Left ventricle myocardium inferior (tissue), 1 donor: ENCODE results near the gene SREBF1. TPM values are rescaled to one million over a fixed set of nuclear protein-coding genes. Genes with fewer than 3 reads are reported as not detected.
A peak's percentile ranks its signal among the peaks of the same experiment; 100 is the strongest.

Experiments
- DNase-seq: peaks from one replicate; pipeline ENCODE4 v3.0.0-alpha.2; 2020
- H3K27ac ChIP-seq: fragments of 200-600 bp; replicated peaks from 2 replicates; pipeline ENCODE4 v1.8.0; 2021
- H3K27me3 ChIP-seq: fragments of 200-600 bp; 2 replicates; pipeline ENCODE4 v1.8.0; 2021; ENCODE audit warnings: low read depth
- H3K36me3 ChIP-seq: fragments of 200-600 bp; 2 replicates; pipeline ENCODE4 v1.8.0; 2021
- H3K4me1 ChIP-seq: fragments of 200-600 bp; 2 replicates; pipeline ENCODE4 v1.8.0; 2021
- H3K4me3 ChIP-seq: fragments of 200-600 bp; 2 replicates; pipeline ENCODE4 v1.8.0; 2021; ENCODE audit warnings: mild to moderate bottlenecking, moderate library complexity
- H3K9me3 ChIP-seq: fragments of 200-600 bp; replicated peaks from 2 replicates; pipeline ENCODE4 v1.8.0; 2021
- intact Hi-C: fragments of 100-400 bp; cut with micrococcal nuclease; formaldehyde crosslinking; loops from one replicate; pipeline ENCODE4 v1.11.0; 2022
- total RNA-seq: library from RNA; stranded (reverse); fragmentation: NEBNext Ultra II Directional; extraction: Animal tissue kit (Norgen Biotek cat#: 25700); gene quantifications from one replicate; pipeline ENCODE4 v1.2.1, GENCODE V29; 2021
- TF ChIP-seq, protein P1 (sequence below): fragments of 200-600 bp; IDR thresholded peaks from 2 replicates; pipeline ENCODE4 v1.8.0; 2021; ENCODE audit warnings: antibody characterized with exemption, mild to moderate bottlenecking, borderline replicate concordance
- donor health status: DM: no; HTN: yes; CAD: no; lungs with severe emphysema.

The SREBF1 gene
- total RNA-seq, 1 donor from 2014 or later, result 10.2 TPM

DNA sequence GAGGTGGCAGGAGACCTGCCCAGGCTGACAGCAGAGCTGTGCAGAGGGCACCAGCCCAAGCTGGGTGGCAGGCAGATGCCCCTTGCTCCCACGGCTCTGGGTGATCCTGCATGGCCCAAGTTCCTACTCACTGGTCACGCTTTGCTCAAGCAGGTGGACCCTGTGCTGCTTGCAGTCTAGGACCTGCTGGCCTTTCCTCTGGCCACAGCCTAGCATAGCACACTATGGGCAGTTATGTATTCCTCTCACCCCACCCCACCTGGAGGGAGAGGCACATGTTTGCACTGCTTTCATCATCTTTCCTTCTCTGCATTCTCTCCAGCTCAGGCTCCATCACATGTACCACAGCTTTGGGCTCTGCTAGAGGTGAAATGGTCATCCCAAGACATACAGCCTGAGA, 19.6 kb upstream of the SREBF1 start:
- no peak for DNase-seq
- TF ChIP-seq, protein P1, sequence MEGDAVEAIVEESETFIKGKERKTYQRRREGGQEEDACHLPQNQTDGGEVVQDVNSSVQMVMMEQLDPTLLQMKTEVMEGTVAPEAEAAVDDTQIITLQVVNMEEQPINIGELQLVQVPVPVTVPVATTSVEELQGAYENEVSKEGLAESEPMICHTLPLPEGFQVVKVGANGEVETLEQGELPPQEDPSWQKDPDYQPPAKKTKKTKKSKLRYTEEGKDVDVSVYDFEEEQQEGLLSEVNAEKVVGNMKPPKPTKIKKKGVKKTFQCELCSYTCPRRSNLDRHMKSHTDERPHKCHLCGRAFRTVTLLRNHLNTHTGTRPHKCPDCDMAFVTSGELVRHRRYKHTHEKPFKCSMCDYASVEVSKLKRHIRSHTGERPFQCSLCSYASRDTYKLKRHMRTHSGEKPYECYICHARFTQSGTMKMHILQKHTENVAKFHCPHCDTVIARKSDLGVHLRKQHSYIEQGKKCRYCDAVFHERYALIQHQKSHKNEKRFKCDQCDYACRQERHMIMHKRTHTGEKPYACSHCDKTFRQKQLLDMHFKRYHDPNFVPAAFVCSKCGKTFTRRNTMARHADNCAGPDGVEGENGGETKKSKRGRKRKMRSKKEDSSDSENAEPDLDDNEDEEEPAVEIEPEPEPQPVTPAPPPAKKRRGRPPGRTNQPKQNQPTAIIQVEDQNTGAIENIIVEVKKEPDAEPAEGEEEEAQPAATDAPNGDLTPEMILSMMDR, result no peak

DNA sequence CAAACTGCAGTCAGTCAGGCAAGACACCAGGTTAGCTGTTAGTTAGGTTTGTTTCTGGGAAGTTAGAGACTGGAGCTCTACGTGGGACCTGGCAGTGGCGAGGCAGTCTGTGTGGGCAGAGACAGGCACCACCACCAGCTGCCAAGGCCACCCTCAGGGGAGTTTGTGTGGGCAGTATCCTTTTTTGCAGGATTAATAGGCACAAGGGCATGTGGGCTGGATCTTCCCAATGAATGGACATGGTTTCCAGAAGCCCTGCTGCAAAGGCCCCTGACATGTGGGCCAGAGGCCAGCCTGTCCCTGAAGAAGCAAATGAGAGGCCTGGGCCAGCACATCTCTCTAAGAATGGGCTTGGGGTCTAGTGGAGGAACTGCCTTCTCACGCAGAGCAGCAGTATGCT, 19.2 kb upstream of the SREBF1 start:
- TF ChIP-seq, protein P1, result no peak
- Histone ChIP-seq H3K27me3 (no peaks in the 10 kb centered on the region), H3K9me3 (no peaks in the 10 kb centered on the region), H3K27ac (peak overlapping the region; percentile 30), H3K4me1 (peaks cover 65% of the 10 kb centered on the region), H3K36me3 (peaks cover 3% of the 10 kb centered on the region), H3K4me3 (no peak overlapping the region)
- DNase-seq, result no peak
- intact Hi-C loops, result no loop called here

More for the DNA sequence above, 19.6 kb upstream of the SREBF1 start:
- peaks cover 61% of the 10 kb centered on the region for H3K4me1 ChIP-seq
- H3K4me3 ChIP-seq, result no peak overlapping the region
- no peaks in the 10 kb centered on the region for H3K27me3 ChIP-seq
- H3K9me3 ChIP-seq, result no peaks in the 10 kb centered on the region
- H3K36me3 ChIP-seq, result peaks cover 7% of the 10 kb centered on the region
- intact Hi-C loops, result no loop called here
- H3K27ac ChIP-seq, result peak overlapping the region; percentile 30

DNA sequence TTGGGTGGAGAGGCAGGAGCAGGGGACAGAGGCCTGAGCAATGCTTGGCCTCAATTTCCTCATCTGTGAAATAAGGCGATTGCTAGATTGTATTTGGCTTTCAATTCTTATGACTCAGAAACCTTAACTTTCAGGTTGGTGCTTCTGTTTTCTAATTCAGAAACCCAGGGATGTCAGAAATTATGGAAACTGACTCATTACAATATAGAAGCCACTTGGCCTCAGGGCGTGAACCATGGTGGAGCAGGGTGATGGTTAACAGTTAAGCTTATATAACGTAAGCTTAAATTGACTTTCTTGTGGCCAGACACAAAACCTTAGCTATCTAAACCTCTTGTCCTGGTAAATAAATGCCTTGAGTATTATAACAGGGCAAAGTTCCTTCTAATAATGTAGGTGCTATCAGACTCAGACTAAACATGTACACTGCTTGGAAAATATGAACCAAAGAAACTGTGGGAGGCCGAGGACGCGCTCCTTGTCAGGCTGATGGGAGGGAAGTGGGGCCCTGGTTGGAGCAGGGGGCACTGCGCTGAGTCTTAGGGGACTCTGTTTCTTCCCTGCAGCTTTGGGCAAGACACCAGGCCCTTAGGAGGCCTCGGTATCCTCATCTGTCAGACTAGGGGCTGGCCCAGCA, 17.1 kb upstream of the SREBF1 start:
- H3K4me3 ChIP-seq, result no peak overlapping the region
- no peaks in the 10 kb centered on the region for H3K9me3 ChIP-seq
- intact Hi-C loops, result loop anchor here (5.0 kb wide), 1 partner anchor 52 kb away; no protein-coding TSS in a partner anchor
- TF ChIP-seq, protein P1, result no peak
- no peak for DNase-seq
- no peaks in the 10 kb centered on the region for H3K27me3 ChIP-seq
- H3K27ac ChIP-seq, result peak overlapping the region; percentile 82
- H3K4me1 ChIP-seq, result peaks cover 69% of the 10 kb centered on the region
- H3K36me3 ChIP-seq, result no peaks in the 10 kb centered on the region

DNA sequence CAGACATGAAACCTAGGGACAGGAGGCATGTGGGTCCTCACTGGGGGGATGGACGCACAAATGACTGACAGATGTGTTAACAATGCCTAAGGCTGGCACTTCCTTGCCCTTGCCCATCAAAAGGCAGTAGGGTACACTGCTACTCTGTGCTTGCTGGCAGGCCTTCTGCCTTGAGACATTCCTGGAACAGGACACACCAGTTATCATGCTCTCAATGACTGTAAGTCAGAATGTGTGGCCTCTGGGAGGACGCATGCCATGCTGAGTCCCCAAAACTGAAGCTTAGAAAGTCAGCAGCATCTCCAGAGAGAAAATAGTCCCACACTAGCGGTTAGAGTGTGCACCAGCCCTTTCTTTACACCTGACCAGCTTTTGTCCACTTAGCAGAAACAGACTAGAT, 16.1 kb upstream of the SREBF1 start:
- intact Hi-C loops, result loop anchor here (5.0 kb wide), 1 partner anchor 51 kb away; no protein-coding TSS in a partner anchor
- Histone ChIP-seq H3K4me1 (peaks cover 79% of the 10 kb centered on the region), H3K36me3 (no peaks in the 10 kb centered on the region), H3K27ac (peak overlapping the region; percentile 82), H3K9me3 (no peaks in the 10 kb centered on the region), H3K4me3 (no peak overlapping the region), H3K27me3 (no peaks in the 10 kb centered on the region)
- no peak for DNase-seq
- TF ChIP-seq, protein P1, result no peak

DNA sequence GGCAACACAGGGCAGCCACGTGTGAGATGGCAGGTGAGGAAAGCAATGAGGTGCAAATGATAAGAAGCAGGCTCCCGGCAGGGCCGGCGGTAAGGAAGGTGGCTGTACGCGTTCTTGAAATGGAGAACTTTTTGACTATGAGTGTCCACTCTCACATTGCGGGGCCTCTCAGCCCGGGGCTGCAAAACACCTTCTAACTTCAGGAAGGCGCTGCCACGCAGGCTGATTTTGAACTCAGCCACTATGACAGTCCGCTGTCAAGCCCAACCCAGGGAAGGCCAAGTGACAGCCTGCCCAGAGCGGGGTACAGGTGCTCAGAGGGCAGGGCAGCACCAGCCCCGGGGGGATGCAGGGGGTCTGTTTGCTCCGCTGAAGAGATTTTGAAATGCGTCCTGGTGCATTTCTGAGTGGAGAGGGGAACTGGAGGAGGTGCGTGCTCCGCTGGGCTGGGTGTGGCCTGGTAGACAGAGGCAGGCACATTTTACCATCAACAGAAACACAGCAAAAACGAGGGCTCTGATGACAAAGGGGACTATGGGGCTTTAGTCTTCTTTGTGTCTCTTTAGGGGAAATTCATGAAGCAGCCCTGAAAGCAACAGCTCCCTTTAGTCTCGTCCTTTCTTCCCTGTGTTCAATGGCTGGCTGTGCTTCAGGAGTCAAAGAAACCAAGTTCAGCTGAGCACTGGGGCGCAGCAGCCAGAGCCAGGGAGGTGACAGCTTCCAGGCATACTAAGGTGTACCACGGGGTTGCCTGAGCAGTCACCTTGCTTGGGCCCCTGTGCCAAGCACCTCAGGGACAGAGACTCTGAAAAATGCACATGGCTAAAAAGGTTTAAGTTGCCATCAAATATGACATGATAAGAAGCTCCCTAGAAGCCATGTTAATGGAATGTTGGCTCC, 14.6 kb upstream of the SREBF1 start:
- Histone ChIP-seq H3K9me3 (no peaks in the 10 kb centered on the region), H3K4me3 (no peak overlapping the region), H3K27me3 (no peaks in the 10 kb centered on the region), H3K27ac (peak overlapping the region; percentile 82), H3K4me1 (peaks cover 71% of the 10 kb centered on the region), H3K36me3 (peaks cover 13% of the 10 kb centered on the region)
- no peak for DNase-seq
- TF ChIP-seq, protein P1, result no peak
- intact Hi-C loops, result loop anchor here (5.0 kb wide), 1 partner anchor 49 kb away; no protein-coding TSS in a partner anchor
